K562 (cell line): Measurements from ENCODE around the gene ALDH5A1.

Source experiments
- EP300 ChIP-seq: IDR thresholded peaks from 2 replicates; pipeline ENCODE4 v1.6.1; 2012; ENCODE audit warnings: low read length, improper control_type of control experiment
- MAZ ChIP-seq, 2 experiments: fragments of 450-650 bp in 1 of 2; sonication (generic) in 1 of 2; formaldehyde crosslinking; IDR thresholded peaks in 1 of 2; conservative IDR thresholded peaks in 1 of 2; 2 replicates each; pipeline versions ENCODE4 v1.4.0 to v1.5.0; 2020; ENCODE audit warnings: mild to moderate bottlenecking in 1 of 2, missing genetic modification reagents in 1 of 2
- YY1 ChIP-seq, 3 experiments: IDR thresholded peaks; 2 replicates each; pipeline ENCODE4 v1.6.1; 2011; ENCODE audit warnings: low read length in 2 of 3, mild to moderate bottlenecking in 2 of 3, moderate library complexity in 2 of 3, borderline replicate concordance in 1 of 3, control low read depth in 1 of 3, low read depth in 1 of 3; ENCODE audit not compliant: insufficient read depth in 3 of 3, insufficient replicate concordance in 2 of 3, control insufficient read depth in 1 of 3, insufficient read length in 1 of 3; ENCODE audit errors: extremely low read depth in 1 of 3
- ZC3H8 ChIP-seq: fragments of 450-650 bp; IDR thresholded peaks from 2 replicates; pipeline ENCODE4 v1.6.1; 2017
- ZNF12 ChIP-seq: sonication (generic); formaldehyde crosslinking; IDR thresholded peaks from 2 replicates; pipeline ENCODE4 v1.4.0; 2020; ENCODE audit warnings: mild to moderate bottlenecking, missing genetic modification reagents

- TF ChIP-seq EP300: no peak
- no peak for TF ChIP-seq YY1 (IDR thresholded peaks at IDR 0.05; ENCODE audit: borderline replicate concordance in 1 of 3, control insufficient read depth in 1 of 3, extremely low read depth in 1 of 3, insufficient read depth in 3 of 3, insufficient read length in 1 of 3, insufficient replicate concordance in 2 of 3, low read depth in 1 of 3, low read length in 2 of 3)
- no peak for TF ChIP-seq ZNF12
- no peak for TF ChIP-seq ZC3H8
- no peak for TF ChIP-seq MAZ (CRISPR knock-in tag; conservative IDR thresholded peaks at IDR 0.05 in 1 of 2, IDR thresholded peaks at IDR 0.05 in 1 of 2)
These were observed 2.6 kb downstream of the ALDH5A1 start for GRCh38 chr6:24497254-24497970.
